GM21576 (cell line): ENCODE results near the gene TAB2.
A peak's percentile ranks its signal among the peaks of the same experiment; 100 is the strongest.

Source experiments
- ATAC-seq: cut with Tn5 transposase; IDR thresholded peaks from one replicate; pipeline ENCODE4 v1.9.1; 2021; ENCODE audit warnings: mild to moderate bottlenecking, moderate library complexity; ENCODE audit not compliant: unreplicated experiment

Gene TAB2, protein sequence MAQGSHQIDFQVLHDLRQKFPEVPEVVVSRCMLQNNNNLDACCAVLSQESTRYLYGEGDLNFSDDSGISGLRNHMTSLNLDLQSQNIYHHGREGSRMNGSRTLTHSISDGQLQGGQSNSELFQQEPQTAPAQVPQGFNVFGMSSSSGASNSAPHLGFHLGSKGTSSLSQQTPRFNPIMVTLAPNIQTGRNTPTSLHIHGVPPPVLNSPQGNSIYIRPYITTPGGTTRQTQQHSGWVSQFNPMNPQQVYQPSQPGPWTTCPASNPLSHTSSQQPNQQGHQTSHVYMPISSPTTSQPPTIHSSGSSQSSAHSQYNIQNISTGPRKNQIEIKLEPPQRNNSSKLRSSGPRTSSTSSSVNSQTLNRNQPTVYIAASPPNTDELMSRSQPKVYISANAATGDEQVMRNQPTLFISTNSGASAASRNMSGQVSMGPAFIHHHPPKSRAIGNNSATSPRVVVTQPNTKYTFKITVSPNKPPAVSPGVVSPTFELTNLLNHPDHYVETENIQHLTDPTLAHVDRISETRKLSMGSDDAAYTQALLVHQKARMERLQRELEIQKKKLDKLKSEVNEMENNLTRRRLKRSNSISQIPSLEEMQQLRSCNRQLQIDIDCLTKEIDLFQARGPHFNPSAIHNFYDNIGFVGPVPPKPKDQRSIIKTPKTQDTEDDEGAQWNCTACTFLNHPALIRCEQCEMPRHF

DNA sequence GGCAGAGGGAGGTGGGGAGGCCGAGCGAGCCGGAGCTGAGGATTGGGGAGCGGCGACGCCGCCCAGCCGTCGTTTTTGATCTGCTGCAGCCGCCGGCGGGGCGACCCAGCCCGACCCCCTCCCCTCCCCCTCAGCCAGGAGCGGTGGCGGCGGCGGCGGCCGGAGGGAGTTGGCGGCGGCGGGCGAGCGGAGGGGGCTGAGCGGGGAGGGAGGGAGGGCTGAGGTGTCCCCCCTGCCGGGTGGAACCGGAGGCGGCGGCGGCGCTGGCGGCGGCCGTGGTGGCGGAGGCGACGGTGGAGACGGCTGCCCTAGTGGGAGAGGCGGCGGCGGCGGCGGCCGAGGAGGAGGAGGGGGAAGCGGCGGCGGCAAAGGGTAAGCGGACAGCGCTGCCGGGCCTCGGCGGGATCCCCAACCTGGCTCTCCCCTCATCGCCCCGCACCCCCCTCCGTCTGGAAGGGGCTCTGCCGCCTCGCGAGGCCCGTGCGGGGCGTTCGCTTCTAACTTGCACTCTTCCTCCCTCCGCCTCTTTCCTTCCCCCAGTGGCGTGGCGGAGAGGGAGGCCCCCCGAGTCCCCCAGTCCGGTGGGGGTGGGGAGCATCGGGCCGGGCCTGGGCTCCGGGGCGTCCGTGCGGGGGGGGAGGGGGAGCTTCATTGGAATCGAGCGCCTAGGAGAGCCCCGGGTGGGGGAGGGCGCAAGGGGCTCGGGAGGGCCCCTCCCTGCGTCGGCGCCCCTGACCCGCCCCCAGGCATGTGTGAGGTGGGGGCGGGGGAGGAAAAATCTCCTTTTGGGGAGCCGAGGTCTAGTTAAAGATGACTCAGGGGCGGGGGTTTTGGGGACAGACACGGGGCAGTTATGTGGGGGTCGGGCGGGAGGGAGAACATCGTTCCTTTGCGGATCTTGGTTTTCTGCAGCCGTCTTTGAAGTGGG is at the start of gene TAB2:
TSS of gene TAB2 (plus strand) at position 69 of the 928 bp plus-strand sequence. CDS start 52,286 bp downstream, outside the sequence.
- peak; percentile 28 for ATAC-seq

DNA sequence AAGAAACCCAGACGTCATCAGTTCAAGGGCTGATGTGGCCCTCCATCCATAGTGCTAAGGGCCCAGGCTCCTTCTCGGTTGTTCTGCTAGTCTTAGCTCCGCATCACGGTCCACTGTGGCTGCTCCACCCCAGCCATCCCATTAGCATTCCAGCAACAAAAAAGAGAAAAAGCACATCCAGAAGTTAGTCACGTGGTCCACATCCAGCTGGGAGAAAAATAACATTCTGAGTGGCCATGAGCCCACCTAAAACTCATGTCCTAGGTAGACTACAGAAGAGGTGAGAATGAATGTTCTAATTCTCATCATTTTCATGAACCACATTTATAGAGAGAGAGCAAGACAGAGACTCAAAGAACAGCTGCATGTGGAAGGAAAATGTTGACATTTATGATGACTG is 49.4 kb upstream of the TAB2 start:
- no peak for ATAC-seq

DNA sequence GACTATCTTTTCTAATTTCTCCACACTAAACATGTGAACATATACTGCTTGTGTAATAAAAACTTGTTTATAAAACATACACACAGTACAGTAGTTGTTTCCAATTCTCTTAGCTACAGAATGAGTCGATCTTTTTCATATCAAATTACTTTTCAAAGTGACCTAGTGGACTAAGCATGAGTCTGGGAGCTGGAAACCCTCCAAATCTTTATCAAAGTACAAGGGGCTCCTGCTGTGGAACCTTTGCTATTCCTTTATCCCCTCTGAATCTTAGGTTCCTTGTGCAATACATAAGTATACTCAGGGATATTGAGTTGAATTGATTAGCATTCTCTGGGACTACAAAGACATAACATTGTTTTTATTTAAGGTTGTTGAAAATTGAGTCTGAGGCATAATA is 48.7 kb upstream of the TAB2 start:
- ATAC-seq, result no peak

DNA sequence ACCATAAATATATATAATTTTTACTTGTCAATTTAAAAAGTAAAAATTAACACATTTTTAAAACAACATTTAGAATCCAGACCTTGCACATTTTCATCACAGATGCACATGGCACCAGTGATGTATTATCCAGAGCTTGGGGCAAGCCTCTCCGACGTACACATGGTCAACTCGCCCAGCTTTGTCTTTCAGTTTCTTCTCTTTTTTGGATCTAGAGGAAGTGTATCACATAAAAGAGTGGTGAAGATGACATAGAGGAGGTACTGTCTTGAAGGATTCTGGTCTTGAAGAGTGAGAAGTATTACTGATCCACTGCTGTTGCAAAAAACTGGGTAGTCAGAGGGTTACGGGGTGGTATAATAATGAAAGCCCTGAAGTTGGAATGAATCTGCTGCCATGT is 46.9 kb upstream of the TAB2 start:
- no peak for ATAC-seq

DNA sequence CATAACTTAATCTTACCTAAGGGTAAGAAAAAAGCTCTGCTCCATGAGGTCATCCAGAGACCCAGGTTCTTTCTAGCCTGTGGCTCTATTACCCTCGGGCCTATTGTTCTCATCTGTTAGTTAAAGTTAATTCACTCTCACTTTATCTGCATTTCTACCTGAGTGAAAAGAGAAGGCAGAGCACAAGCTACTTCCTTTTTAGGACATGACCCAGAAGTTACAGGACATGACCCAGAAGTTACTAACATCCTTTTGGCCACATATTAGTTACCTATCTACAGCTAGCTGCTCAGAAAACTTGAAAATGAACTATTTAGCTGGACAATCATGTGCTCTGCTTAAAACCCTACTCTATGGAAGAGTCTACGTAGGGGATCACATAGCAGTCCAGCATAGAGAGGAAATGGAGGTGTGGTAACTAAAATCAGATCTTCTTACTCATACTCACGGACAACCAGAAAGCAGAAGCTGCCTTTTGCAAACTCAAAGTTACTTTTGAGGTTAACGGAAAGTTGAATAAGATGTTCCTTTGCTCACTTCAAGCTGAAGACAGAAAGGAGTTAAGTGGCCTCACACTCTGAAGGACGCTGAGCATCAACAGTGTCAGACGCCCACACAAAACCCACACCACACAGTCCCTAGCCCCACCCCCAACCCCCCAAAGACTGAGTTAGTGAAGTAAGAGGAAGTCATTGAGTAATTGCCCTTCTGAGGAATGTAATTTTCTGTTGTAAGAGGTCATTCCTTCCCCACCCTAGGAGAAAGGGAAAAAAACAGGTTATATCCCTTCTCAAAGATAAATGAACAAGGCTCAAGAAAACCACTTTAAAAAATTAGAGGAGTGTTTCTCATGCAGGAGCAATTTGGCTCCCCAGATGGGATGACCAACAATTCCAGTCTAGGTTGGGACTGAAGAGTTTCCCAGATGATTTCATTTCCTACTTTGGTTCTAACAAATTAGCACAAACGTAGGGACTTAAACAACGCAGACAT is 45.9 kb upstream of the TAB2 start:
- peak; percentile 55 for ATAC-seq

DNA sequence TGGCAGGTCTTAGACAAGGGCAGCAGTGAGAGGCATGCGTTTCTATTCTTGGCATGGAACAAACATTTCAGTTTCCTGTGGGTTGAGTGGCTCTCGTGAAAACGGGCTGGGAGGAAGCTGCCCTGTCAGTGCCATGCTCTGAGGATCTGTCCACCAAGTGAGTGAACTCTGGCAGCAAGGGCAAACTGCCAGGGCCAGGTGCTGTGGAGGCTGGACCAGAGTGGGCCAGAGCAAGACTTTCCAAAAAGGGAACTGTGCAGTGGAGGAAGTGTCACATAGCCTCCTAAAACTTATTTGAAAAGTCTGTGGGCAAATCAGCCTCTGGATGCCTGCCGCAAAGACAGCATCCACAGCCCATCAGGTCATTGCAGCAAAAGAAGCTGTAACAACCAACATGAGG is 44.2 kb upstream of the TAB2 start:
- ATAC-seq, result no peak

DNA sequence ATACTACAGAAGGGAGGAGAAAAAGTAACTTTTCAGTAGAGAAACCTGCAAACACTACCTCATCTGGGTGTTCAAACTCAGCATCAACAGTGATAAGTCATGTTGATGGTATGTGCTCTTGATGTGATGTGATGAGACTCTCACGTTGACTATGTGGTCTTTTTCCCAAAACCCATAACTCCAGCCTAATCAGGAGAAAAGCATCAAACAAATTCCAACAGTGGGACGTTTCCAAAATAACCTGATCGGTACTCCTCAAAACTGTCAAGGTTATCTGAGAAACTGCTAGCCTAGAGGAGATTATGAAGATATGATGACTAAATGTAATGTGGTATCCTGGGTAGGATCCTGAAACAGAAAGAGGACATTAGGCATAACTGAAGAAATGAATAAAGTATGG is 41.9 kb upstream of the TAB2 start:
- no peak for ATAC-seq

DNA sequence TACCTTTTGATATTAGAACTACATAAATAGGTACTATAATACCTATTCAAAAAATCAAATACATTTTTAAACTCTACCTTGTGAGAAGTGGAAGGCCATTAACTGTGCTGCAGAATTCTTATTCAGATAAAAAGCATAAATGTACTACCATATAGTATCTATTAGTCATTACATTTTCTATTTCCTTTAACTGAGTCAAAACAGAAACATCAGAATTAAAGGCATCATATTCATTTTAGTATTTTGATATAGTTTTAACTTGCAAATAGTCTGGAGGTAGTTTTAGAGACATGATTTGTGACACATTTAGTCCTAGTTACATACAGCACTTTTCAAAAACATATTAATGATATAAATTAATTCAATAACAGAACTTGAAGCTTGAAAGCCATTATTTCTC is 39.9 kb upstream of the TAB2 start:
- ATAC-seq, result no peak

DNA sequence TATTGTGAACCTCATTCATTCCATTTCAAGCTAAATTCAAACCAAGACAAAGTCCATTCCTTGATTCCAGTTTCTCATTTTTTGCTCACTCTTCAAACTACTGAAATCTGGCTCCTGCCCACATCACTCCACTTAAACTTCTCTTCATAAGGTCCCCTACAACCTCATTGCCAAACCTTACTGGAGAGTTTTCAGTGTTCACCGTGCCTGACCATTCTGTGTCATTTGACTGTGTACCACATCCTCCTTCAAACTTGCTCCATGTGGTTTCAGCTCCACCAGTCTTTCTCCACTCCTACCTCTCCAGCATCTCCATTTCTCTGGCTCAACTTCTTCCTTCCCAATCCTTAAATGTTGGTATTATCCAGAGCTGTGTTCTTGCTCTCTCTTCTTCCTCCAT is 38.5 kb upstream of the TAB2 start:
- no peak for ATAC-seq

DNA sequence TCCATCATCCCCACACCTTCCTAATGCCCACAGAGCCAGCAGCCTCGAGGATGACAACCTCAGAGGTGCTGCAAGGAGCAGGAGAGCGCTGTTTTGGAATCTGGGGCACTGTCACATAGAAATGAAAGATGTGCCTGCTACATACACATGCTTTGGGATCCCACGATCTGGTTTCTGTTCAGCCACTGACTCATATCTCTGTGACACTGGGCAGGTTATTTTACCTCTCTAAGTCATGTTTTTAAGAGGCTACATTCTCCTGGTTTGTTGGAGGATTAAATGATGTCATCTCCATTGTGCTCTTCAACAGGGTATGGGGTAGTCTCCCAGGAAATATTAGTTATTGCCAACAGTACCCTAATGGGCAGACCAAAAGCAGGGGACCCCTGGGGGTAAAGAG is 32.6 kb upstream of the TAB2 start:
- no peak for ATAC-seq

DNA sequence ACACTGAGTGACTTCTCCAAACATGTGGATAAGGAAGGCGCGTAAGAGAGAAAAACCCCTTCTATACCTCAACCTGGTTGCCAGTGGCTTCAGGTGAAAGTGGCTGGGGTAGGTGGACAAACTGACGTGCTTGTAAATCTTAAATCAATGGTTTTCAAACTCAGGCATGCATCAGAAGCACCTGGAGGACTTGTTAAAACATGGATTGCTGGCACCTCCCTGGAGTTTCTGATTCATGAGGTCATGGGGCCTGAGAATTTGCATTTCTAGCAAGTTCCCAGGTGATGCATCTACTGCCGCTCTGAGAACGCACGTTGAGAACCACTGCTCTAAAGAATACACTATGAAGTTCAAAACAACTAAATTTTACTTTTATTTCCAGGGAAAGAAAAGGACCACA is 31.9 kb upstream of the TAB2 start:
- ATAC-seq, result no peak

DNA sequence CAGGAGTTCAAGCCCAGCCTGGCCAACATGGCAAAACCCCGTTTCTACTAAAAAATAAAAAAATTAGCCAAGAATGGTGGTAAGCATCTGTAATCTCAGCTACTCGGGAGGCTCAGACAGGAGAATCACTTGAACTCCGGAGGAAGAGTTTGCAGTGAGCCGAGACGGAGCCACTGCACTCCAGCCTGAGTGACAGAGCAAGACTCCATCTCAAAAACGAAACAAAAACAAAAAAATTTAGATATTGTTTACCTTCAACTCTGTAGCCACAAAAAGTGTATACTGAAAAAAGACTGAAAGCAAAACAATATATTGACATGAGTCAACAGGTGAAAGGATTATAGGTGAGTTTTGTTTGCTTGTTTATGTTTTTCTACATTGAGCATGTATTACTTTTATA is 30.6 kb upstream of the TAB2 start:
- ATAC-seq, result no peak

DNA sequence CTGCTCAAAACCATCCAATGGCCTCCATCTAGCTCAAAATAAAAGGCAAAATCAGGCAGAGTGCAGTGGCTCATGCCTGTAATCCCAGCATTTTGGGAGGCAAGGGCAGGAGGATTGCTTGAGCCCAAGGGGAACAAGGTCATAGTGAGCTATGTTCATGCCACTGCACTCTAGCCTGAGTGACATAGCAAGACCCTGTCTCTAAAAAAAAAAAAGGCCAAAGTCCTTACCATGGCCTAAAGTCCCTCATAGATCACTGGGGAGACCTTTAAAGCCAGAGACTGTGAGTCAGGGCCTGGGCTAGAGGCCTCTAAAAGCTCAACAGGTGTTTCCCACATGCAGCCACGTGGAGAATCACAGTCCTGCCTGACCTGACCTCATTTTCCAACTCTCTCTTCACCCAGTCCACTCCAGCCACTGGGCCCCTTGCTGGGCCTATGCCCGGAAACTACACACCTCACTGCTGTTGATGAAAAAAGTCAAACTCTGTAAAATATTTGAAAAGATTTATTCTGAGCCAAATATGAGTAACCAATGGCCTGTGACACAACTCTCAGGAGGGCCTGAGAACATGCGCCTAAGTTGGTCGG is 28.2 kb upstream of the TAB2 start:
- no peak for ATAC-seq

DNA sequence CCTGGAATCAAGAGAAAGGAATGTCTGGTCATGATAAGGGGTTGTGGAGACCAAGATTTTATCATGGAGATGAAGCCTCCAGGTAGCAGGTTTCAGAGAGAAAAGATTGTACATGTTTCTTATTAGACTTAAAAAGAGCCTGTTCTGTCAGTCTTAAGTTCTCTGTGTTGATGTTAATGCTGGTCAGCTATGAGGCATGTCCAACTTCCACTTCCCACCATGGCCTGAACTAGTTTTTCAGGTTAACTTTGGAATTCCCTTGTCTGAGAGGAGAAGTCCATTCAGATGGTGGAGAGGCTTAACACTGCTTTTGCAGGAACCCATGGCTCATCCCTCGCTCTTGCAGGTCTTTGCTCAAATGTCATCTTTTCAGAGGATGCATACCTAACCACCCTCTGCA is 27.5 kb upstream of the TAB2 start:
- no peak for ATAC-seq

DNA sequence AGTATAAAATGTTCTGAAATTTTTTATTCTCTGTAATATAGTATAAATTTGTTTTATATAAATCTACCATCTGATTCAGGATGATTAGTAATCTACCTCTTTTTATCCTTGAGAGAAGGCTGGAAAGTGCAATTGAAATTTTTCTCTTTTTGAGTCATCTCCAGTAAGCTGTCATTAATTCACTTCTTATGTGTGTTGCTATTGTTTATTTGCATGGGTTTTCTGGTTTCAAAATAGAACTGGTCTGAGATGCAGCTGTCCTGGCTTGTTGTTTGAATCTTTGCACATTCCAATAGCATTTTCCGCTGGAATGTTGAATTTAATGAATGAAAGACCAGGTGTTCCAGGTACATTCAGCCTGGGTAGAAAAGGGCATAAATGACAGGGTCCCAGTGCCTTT is 24.3 kb upstream of the TAB2 start:
- no peak for ATAC-seq

DNA sequence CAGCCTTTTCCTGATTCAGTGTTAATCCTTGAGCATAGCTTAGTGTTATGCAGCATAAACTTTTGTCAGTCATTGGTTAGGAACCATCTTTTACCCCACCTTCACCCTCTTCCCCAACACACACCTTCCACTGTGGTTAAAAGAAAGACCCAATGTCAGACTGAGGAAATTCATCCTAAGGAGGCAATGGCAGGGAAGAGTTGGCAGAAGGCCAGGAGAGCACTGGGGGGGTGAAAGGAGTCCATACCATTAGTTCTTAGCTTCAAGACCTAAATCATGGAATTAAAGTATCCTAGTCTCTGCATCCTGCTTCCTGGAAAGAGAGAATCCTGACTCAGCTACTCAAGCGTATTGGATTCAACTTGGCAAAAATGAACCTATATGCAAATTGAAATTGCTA is 16.9 kb upstream of the TAB2 start:
- ATAC-seq, result no peak

DNA sequence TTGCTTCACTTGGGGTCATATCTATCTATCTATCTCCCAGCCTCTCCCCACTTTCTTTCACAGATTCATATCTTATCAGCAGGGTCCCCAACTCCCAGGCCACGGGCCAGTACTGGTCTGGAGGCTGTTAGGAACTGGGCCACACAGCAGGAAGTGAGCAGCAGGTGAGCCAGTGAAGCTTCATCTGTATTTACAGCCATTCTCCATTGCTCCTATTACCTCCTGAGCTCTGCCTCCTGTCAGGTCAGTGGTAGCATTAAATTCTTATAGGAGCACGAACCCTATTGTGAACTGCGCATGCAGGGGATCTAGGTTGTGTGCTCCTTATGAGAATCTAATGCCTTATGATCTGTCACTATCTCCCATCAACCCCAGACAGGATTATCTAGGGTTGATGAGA is 14.8 kb upstream of the TAB2 start:
- no peak for ATAC-seq

DNA sequence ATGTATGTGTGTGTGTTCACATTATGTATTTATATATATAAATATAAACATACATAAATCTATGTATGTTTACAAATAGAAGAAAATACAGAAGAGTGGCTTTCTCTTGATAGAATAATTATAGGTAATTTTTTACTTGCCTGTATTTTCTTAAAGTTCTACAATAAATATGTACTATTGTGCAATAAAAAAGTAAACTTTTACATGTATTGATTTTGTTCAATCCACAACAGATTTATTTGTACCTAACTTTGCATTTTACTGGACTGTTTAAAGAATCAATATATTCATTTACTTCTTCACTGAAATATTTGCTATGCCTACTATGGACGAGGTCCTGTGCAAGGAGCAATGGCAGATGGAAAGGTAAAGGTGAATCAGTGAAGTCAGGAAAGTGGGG is 14.0 kb upstream of the TAB2 start:
- ATAC-seq, result no peak

DNA sequence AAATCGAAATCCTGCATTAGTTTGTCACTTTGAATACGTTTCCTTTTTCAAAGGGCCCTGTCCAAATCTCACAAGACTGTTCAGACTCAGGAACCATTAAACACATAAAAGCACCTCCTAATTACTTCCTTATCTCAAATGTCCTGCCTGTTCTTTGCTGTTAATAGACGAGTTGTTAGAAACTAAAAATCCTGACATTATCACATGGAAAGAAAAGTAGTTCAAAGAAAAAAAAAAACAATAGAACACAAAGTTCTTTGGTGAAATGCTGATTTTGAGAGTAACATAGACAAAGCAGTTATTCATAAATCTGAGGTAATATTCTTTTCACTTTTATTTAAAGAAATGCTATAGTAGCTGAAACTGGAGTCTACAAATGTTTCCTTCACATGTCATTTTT is 12.1 kb upstream of the TAB2 start:
- no peak for ATAC-seq

DNA sequence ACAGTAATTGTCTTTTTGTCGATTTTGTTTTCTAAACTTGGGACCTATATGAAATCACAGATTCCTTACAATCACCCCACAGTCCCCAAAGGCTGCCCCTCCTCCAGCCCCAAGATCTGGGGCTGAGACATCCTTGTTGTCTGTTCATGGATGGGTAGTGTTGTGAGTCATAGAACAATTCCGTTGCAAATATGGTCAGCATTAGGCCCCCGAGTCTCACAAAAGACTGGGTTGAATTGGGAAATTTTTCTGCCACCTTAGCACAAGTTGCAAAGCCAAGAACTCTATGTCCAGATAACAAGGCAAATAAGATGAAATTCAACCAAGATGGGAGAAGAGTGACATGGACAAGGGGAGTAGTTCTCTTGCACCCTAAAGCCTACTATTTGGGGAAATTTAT is 10.5 kb upstream of the TAB2 start:
- ATAC-seq, result no peak
